HG02973 (cell line): ENCODE results near the gene MORF4L2.
"Not testable (repeated sequence)": the region's sequence is repeated elsewhere in the genome, so short reads cannot be mapped to it uniquely, and the experiment has no call there.

Experiments
- ATAC-seq: cut with Tn5 transposase; IDR thresholded peaks from one replicate; pipeline ENCODE4 v1.9.1; 2021; ENCODE audit warnings: moderate library complexity; ENCODE audit not compliant: unreplicated experiment

MORF4L2 gene

GRCh38 chrX:103681443-103681842 lies 5.1 kb downstream of the MORF4L2 start:
- no peak for ATAC-seq

GRCh38 chrX:103678199-103678993 lies 8.1 kb downstream of the MORF4L2 start:
- no peak for ATAC-seq

- ATAC-seq, result no peak
Observed at GRCh38 chrX:103674531-103675454, 11.7 kb downstream of the MORF4L2 start.

GRCh38 chrX:103669745-103670144 lies 16.8 kb downstream of the MORF4L2 start:
- no peak for ATAC-seq

- ATAC-seq, result no peak
Observed at GRCh38 chrX:103666202-103667107, 20.0 kb downstream of the MORF4L2 start.

- no peak for ATAC-seq
Observed at GRCh38 chrX:103663981-103664762, 22.3 kb downstream of the MORF4L2 start.

- not testable (repeated sequence) for ATAC-seq
Observed at GRCh38 chrX:103659460-103659859, 27.0 kb downstream of the MORF4L2 start.

GRCh38 chrX:103658681-103659433 lies 27.6 kb downstream of the MORF4L2 start:
- no peak for ATAC-seq

- ATAC-seq, result not testable (repeated sequence)
Observed at GRCh38 chrX:103657066-103657465, 29.4 kb downstream of the MORF4L2 start.

- ATAC-seq, result no peak
Observed at GRCh38 chrX:103656617-103657016, 29.9 kb downstream of the MORF4L2 start.

- ATAC-seq, result not testable (repeated sequence)
Observed at GRCh38 chrX:103655230-103656000, 31.1 kb downstream of the MORF4L2 start.

- ATAC-seq, result no peak
Observed at GRCh38 chrX:103651151-103651773, 35.2 kb downstream of the MORF4L2 start.

GRCh38 chrX:103647630-103648029 lies 38.9 kb downstream of the MORF4L2 start:
- no peak for ATAC-seq

- ATAC-seq, result no peak
Observed at GRCh38 chrX:103644125-103644524, 42.4 kb downstream of the MORF4L2 start.

- no peak for ATAC-seq
Observed at GRCh38 chrX:103640401-103641155, 45.9 kb downstream of the MORF4L2 start.

GRCh38 chrX:103638479-103639346 lies 47.8 kb downstream of the MORF4L2 start:
- not testable (repeated sequence) for ATAC-seq
